VCaP (cell line): ENCODE measurements around the gene COPS3.
A peak's percentile ranks its signal among the peaks of the same experiment; 100 is the strongest.

ENCODE experiments used
- H3K27ac ChIP-seq: fragments of 450-650 bp; 2 replicates; pipeline ENCODE4 v1.5.1; 2017
- CTCF ChIP-seq: fragments of 450-650 bp; conservative IDR thresholded peaks from 2 replicates; pipeline ENCODE4 v1.5.1; 2017; ENCODE audit warnings: mild to moderate bottlenecking, moderate library complexity

Gene COPS3

GRCh38 chr17:17280613-17281549, at the start of gene COPS3:
TSS of gene COPS3 (minus strand) at chr17:17281246. CDS start at chr17:17281186, 60 bp downstream.
- peak within 1 kb of the TSS; percentile 96 for H3K27ac ChIP-seq
- no peak for TF ChIP-seq CTCF

DNA sequence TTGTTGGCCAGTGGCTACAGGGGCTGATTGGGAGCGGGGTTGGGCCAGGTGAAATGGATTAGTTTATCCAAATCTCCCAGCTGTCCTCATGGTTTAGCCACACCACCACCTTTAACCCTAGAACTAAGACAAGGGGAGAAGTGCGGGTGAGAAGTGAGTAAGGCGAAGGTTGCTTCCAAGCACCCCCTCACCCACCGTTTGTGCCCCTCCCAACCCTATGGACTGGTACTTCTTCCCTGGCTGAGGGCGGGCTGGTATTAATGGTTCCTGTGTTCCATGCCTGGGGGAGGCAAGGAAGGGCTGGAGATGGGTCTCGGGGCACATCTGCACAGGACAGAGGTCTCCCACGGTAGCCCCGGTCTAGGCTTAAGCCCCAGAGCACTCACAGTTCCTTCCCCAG, 47.2 kb upstream of the COPS3 start:
- no peak overlapping the region for H3K27ac ChIP-seq
- TF ChIP-seq CTCF, result no peak

DNA sequence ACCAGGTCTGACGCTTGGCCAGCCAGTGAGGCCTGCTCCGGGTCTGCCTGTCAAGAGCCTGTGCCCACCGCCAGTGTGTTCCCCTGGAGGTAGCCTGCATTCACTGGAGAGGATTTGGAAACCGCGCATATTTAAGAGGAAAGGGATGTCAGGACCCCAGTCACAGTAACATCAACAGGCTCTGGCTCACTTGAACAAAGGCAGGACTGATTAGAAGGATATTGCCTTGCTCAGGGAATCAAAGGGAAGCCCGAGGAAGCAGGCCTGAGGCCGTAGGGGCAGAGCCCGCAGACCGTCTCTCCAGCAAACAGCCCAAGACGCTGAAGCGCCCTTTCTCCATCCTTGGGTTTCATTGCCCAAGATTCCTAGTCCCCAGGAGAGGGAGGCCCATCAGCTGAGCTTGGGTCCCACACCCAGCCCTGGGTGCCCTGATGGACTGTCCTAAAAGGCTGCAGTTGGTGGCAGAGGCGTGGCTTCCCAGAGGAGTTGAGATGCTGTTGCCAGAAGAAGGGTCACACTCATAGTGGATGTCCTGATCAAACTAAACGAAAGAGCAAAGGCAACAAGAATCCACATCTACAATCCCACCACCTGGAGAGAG, 45.3 kb upstream of the COPS3 start:
- no peak for TF ChIP-seq CTCF
- no peak overlapping the region for H3K27ac ChIP-seq

- TF ChIP-seq CTCF, result no peak
Observed at GRCh38 chr17:17325816-17326215, 44.8 kb upstream of the COPS3 start.

DNA sequence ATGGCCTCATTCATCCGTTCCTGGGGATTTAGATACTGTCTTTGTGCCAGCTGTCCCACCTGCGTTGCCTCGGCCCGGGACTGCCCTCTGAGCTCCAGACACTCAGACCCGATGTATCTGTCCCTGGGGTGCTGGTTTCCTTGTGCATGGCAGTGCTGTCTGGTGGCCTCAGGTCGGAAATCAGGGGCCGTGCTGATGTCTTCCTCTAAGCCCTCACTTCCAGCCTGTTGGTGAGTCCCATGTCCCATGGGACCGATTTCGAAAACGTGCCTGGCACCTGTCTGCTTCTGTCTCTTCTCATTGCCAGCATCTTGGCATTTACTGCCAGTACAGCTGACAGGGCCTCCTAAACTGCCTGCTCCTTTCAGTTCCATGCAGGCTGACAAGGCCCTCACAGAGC, 44.2 kb upstream of the COPS3 start:
- H3K27ac ChIP-seq, result no peak overlapping the region
- TF ChIP-seq CTCF, result no peak

More at GRCh38 chr17:17325816-17326215, 44.8 kb upstream of the COPS3 start:
- no peak overlapping the region for H3K27ac ChIP-seq

GRCh38 chr17:17324616-17325015, 43.6 kb upstream of the COPS3 start:
- TF ChIP-seq CTCF, result no peak
- H3K27ac ChIP-seq, result no peak overlapping the region
